Tracheal epithelial cell (primary cell): ENCODE data around the gene ABCB6. TPM values are rescaled to one million over a fixed set of nuclear protein-coding genes. Genes with fewer than 3 reads are reported as not detected.

ENCODE experiments used
- total RNA-seq: library from RNA; depleted of rRNA; stranded (reverse); fragments of >200 nt; gene quantifications from 2 replicates; pipeline ENCODE4 v1.2.1, GENCODE V29; 2014

ABCB6 gene
- total RNA-seq, result 38.8 and 55.2 TPM in 2 replicates

DNA sequence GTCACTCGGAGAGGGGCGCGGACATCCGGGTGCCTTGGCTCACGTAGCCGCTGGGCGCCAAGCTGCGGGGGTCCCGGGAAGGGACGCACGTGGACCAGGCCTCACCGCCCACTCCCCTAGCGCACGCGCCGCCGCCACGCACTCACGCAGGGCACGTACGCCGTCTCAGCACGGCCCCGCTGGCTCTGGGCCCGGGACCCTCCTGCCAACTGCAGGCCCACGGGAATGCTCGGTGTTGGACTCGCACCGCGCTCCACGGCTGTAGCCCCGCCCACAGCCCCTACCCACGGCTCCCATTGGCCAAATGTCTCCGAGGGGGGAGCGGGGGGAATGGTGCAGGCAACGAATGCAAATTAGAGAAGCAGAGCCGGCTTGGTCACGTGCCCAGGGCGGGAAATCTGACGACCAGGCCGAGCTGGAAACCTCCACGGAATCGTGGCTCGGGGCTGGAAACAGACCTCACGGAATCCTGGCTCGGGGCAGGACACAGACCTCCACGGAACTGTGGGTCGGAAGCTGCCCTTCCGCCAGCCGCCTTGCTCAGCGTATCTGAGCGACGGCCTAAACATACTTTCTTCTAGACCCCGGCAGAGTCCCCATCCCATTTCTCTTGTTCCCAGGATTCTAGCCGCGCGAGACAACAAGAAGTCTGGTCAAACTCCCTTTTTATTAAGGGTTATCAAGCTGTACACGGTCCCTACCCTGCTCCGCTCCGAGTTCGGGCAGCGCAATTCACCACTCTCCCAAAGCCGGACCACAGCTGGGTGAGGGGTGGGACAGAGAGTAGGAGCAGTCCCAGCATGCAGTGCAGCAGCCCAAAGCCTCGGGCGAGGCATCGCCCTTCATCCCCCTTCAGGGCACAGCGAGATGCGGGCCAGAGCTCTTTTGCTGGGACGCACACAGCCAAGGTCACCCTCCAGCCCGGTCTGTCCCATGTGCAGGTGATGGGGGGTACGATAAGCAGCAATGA is at the start of gene ABCB6:
Gene ABCB6, minus strand, starts transcription at position 227 of the 970 bp plus-strand sequence. CDS start 285 bp downstream, outside the sequence.

GRCh38 chr2:219253753-219254589 is 35.2 kb upstream of the ABCB6 start, which contains the start of gene TUBA4A:
Gene TUBA4A (minus strand): TSS chr2:219253918. CDS start chr2:219253858, 60 bp downstream.

GRCh38 chr2:219252900-219253752 is 34.4 kb upstream of the ABCB6 start, which contains the start of gene TUBA4B:
Gene TUBA4B (plus strand): TSS chr2:219253243. CDS start chr2:219253408, 165 bp downstream.

GRCh38 chr2:219245148-219245898 is 26.6 kb upstream of the ABCB6 start, which contains the start of the genes GLB1L and STK16:
Gene GLB1L (minus strand): TSS chr2:219245444. CDS start chr2:219243573, 1,871 bp downstream.
Gene STK16 (plus strand): TSS chr2:219245479. CDS start chr2:219246000, 521 bp downstream.

GRCh38 chr2:219229305-219230058 is 10.7 kb upstream of the ABCB6 start, which contains the start of the genes ANKZF1 and ATG9A:
Gene ANKZF1 (plus strand): TSS chr2:219229806. CDS start chr2:219230258, 452 bp downstream.
Gene ATG9A (minus strand): TSS chr2:219229636. CDS start chr2:219228024, 1,612 bp downstream.

GRCh38 chr2:219206328-219207133 is 12.2 kb downstream of the ABCB6 start, which contains the start of gene ZFAND2B:
Gene ZFAND2B (plus strand): TSS chr2:219206782. CDS start chr2:219206988, 206 bp downstream.

DNA sequence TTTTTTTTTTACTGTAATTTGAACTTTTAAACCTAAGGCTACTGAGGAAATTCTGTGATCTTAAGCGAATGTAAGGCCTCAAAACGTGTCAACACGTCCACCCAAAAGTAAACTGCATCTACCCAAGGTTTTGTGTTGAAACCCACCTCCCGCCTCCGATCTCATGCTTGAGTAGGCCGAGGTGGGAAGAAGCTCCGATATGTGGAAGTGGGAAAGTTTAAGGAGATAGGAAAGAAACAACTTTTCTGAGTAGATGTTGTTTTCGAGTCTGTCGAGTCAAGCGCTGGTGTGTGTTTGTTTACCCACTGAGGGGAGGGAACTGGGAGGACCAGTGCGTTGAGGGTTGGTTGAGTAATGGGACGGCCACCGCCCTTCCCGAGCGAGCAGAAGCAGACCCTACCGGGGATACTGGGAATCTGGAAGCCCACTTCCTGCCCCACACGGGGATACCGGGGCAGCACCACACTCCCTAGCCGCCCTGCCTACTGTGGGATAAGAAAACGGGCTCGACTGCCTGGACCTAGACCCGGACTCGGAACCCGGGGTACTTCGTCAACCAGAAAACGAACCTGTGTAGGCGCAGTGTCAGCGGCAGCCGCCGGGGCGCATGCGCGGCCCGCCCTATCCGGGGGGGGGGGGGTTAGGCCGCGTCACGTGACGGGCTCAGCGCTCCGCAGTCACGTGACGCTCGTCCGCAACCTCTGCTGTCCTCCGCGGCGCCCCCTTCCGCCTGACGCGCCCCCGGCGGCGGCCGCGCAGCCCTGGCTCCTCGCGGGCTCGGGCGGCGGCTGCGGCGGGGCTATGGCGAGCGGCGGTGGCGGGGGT is 41.0 kb downstream of the ABCB6 start, which contains the start of gene RETREG2:
Gene RETREG2, plus strand, starts transcription at position 724 of the 825 bp plus-strand sequence. Its CDS starts 78 bp downstream, at position 802.

DNA sequence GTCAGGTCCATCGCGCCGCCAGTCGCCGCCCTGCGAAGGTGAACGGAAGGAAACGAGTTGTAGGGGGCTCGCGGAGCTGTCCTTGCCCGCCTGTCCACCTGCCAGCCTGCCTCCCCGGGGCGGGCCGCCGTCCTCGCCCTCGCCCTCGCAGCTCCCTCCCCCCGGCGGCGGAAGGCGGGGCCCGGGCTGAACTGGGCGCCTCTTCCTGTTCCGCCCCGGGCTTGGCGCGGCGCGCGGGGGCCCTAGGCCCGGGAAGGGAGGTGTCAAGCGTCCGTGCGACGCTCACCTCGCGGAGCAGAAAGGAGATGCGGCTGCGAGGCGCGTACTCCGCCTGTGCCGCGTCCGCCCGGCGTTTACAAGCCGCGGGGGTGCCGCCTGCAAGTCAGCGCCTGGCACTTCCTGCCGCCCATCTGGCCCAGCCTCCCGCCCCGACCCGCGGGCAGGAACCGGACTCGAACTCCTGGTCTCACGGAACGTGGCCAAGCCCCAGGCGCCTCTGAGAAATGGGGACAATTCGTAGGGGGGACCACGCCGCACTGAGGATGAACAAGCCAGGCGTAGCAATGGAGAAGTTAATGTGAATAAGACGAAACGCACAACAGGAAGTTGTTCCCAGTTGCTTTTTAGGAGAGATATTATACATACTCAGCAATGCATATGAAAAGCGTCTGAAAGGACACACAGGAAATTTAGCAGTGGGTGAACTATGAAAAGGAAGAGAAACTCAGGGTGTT is 41.8 kb downstream of the ABCB6 start, which contains the start of gene CNPPD1:
Gene CNPPD1, minus strand, starts transcription at position 108 of the 734 bp plus-strand sequence. Its CDS starts 97 bp downstream, at position 11.

GRCh38 chr2:219169930-219170654 is 48.7 kb downstream of the ABCB6 start, which contains the start of gene SLC23A3:
Gene SLC23A3 (minus strand): TSS chr2:219170029. CDS start chr2:219169984, 45 bp downstream.

GRCh38 chr2:219160186-219161017 is 58.4 kb downstream of the ABCB6 start, which contains the start of gene NHEJ1:
Gene NHEJ1 (minus strand): TSS chr2:219160815. CDS start chr2:219158362, 2,453 bp downstream.

Other genes starting within 250 kb of the ABCB6 start
- not detected in 2 replicates for gene FEV, start 233.8 kb downstream of the ABCB6 start, total RNA-seq
- gene CRYBA2, start 225.5 kb downstream of the ABCB6 start, total RNA-seq, result not detected in 2 replicates
- under 0.01 TPM in 1 of 2 replicates, not detected in the other for gene CFAP65, start 177.4 kb downstream of the ABCB6 start, total RNA-seq
- gene IHH, start 158.0 kb downstream of the ABCB6 start, total RNA-seq, result not detected in 2 replicates
- 15.2 and 20.9 TPM in 2 replicates for gene NHEJ1, start 58.1 kb downstream of the ABCB6 start, total RNA-seq
- 0.43 and 0.48 TPM in 2 replicates for gene SLC23A3, start 48.9 kb downstream of the ABCB6 start, total RNA-seq
- 30.1 and 30.9 TPM in 2 replicates for gene CNPPD1, start 42.0 kb downstream of the ABCB6 start, total RNA-seq
- 56.9 and 72.7 TPM in 2 replicates for gene RETREG2, start 40.7 kb downstream of the ABCB6 start, total RNA-seq
- gene ZFAND2B, start 12.2 kb downstream of the ABCB6 start, total RNA-seq, result 32.8 and 40.1 TPM in 2 replicates
- 20.9 and 34.0 TPM in 2 replicates for gene ATG9A, start 10.7 kb upstream of the ABCB6 start, total RNA-seq
- 55.6 and 68.7 TPM in 2 replicates for gene ANKZF1, start 10.8 kb upstream of the ABCB6 start, total RNA-seq
- 6.6 and 7.2 TPM in 2 replicates for gene GLB1L, start 26.5 kb upstream of the ABCB6 start, total RNA-seq
- gene STK16, start 26.5 kb upstream of the ABCB6 start, total RNA-seq, result 25.5 and 36.0 TPM in 2 replicates
- not detected in 2 replicates for gene TUBA4B, start 34.3 kb upstream of the ABCB6 start, total RNA-seq
- 75.5 and 161 TPM in 2 replicates for gene TUBA4A, start 35.0 kb upstream of the ABCB6 start, total RNA-seq
- gene DNAJB2, start 60.4 kb upstream of the ABCB6 start, total RNA-seq, result 50.5 and 50.6 TPM in 2 replicates
- gene PTPRN, start 90.4 kb upstream of the ABCB6 start, total RNA-seq, result 0.21 and 2.2 TPM in 2 replicates
- gene RESP18, start 113.8 kb upstream of the ABCB6 start, total RNA-seq, result not detected in 2 replicates
- gene DNPEP, start 169.0 kb upstream of the ABCB6 start, total RNA-seq, result 39.6 and 87.2 TPM in 2 replicates
- gene DES, start 199.4 kb upstream of the ABCB6 start, total RNA-seq, result not detected in 2 replicates
- 1.5 and 4.8 TPM in 2 replicates for gene SPEG, start 215.9 kb upstream of the ABCB6 start, total RNA-seq